GM18873 (cell line): ENCODE results near the gene BMF.
"Not testable (repeated sequence)": the region's sequence is repeated elsewhere in the genome, so short reads cannot be mapped to it uniquely, and the experiment has no call there.

Source experiments
- ATAC-seq: cut with Tn5 transposase; IDR thresholded peaks from one replicate; pipeline ENCODE4 v1.9.1; 2021; ENCODE audit warnings: mild to moderate bottlenecking, moderate library complexity, moderate number of reproducible peaks; ENCODE audit not compliant: unreplicated experiment, low FRiP score

Gene BMF, protein sequence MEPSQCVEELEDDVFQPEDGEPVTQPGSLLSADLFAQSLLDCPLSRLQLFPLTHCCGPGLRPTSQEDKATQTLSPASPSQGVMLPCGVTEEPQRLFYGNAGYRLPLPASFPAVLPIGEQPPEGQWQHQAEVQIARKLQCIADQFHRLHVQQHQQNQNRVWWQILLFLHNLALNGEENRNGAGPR

DNA sequence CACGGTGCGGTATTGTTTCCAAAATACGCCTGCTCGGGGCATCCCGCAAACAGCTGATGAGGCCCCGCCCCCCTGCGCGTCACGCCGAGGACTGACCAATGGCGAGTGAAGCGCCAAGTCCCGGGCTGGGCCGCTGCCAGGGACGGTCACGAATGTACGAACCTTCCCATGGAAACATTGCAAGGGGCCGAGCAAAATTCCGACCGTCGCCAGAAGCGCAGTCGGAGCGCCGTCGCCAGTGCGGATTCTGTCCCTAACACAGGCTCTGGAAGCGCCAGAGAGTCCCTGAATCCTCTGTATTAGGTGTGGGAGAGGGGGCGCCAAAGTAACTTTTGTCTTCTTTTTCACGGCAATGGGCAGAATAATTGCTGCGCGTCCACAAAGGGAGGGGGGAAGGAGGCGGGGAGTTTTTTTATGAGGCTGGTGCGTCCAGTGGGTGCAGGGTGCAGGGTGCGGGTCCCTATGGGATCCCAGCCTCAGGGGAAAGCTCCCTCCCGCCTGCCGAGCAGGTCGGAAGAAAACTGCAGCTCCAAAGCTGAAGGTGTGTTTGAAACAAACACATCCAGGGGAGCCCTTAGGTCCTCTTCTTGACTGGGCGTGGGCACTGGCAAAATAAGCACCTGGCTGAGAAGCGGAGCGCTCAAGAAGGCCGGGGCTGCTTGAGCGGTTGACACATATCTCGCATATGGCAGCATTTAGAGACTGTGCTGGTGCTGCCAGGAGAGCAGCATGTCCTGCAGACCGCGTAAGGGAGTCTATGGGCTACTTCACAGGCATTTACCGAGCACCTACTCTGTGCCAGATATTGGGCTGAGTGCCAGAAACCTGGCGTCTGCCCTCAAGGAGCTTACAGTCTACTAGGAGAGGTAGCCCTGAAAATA is at the start of gene BMF:
BMF (minus strand) TSS at position 25 of the 881 bp plus-strand sequence. CDS start 2,793 bp downstream, outside the sequence.
- peak; percentile 51 for ATAC-seq

DNA sequence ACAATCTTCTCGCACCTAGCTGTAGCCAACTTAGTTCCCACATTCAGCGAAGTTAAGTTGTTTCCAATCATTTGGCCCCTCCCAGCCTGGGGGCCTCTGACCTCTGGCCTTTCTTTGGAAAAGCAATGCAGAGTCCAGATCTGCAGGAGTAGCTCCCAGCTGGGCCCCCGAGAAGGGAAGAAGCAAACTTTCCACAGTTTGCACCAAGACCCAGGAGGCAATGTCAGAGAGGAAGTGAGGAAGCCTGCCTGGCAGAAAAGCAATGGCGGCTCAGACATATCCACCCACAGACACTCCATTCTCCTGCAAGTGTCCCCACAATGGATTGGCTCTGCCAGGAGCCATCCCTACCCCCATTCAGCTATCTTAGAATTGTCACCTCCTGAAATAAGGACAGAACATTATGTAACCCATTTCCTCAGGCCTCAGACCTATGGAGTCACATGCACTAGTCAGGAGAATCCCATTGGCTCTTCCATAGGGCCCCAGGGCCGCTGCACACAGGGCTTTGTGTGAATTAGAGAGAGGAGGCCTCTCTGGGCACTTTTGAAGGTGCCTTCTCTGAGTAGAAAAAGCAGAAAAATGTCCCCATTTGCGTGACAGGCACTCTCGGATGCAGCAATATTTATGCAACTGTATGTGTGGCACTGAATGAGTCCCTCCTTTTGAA is 49.2 kb upstream of the BMF start:
- ATAC-seq: no peak

- no peak for ATAC-seq
These were observed 46.7 kb upstream of the BMF start for GRCh38 chr15:40155270-40155910.

- not testable (repeated sequence) for ATAC-seq
These were observed 46.1 kb upstream of the BMF start for GRCh38 chr15:40154821-40155220.

GRCh38 chr15:40151991-40152390 is 43.3 kb upstream of the BMF start:
- no peak for ATAC-seq

DNA sequence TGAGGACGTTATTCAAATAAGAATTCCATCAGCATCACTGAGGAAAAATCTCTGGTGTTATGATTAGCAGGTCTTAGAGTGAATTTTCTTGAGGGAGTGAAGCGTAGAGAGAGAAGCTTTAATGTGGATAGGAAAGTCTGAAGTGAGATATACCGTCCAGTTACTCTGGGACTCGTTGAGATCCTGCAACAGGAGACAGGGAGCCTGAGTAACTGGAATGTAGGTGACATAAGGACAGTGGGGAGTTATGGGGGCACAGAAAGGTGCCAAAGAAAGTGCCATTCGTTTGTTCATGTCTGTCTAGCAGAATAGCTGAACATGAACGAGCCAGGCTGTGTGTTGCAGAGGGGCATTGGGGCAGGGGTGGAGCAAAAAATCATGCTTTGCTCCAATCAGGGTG is 42.8 kb upstream of the BMF start:
- no peak for ATAC-seq

DNA sequence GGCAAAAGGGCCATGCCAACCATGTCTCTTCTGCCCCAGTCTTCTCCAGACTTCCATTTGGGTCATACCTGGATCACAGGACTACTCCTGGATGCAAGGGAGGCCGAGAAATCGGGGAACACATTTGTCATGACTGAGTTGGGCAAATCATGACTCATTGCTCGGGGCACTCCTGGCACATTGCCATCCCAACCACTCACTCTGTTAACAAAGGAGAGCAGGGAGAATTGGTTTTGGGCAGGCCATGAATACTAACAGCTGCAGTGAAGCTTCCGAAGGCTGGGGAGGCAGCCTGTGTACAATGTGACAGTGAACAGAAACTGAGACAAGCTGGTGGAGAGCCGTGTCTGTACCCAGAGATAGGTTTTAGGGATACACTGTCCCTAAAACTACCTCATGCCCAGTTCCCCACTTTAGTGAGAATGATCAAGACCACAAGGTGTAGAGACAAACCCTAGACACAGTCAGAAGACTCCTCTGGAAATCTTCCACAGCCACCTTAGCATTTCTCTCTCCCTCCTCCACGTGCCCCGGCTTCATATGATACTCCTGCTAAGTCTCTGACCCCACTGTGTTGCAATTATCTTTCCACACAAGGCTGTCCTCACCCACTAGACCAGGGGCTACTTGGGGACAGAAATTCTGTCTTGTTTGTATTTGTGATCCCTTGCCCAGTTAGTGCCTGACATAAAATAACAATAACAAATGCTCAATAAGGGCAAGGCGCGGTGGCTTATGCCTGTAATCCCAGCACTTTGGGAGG is 41.7 kb upstream of the BMF start:
- ATAC-seq: no peak

- no peak for ATAC-seq
These were observed 40.7 kb upstream of the BMF start for GRCh38 chr15:40149339-40149738.

GRCh38 chr15:40146037-40146436 is 37.4 kb upstream of the BMF start:
- ATAC-seq: no peak

DNA sequence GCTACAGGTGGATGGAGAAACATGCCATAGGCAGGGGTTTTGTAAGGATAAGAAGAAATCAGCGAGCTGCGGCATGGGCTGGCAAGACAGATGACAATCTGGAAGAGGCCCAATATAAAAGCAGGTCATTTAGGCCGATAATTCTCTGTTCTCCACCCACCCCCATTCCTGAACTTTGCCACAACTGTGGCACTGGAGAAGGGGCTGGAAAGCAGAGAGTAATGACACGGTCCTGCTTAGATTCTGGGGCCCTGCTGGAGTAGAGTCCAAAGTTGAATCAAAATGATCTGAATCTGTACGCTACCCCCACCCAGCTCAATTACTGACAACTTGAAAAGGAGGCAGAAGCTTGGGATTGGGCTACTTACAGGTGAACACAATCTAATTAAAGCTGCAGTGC is 33.7 kb upstream of the BMF start:
- ATAC-seq: no peak

GRCh38 chr15:40138201-40138570 is 29.5 kb upstream of the BMF start:
- not testable (repeated sequence) for ATAC-seq

- ATAC-seq: no peak
These were observed 28.9 kb upstream of the BMF start for GRCh38 chr15:40137303-40138200.

DNA sequence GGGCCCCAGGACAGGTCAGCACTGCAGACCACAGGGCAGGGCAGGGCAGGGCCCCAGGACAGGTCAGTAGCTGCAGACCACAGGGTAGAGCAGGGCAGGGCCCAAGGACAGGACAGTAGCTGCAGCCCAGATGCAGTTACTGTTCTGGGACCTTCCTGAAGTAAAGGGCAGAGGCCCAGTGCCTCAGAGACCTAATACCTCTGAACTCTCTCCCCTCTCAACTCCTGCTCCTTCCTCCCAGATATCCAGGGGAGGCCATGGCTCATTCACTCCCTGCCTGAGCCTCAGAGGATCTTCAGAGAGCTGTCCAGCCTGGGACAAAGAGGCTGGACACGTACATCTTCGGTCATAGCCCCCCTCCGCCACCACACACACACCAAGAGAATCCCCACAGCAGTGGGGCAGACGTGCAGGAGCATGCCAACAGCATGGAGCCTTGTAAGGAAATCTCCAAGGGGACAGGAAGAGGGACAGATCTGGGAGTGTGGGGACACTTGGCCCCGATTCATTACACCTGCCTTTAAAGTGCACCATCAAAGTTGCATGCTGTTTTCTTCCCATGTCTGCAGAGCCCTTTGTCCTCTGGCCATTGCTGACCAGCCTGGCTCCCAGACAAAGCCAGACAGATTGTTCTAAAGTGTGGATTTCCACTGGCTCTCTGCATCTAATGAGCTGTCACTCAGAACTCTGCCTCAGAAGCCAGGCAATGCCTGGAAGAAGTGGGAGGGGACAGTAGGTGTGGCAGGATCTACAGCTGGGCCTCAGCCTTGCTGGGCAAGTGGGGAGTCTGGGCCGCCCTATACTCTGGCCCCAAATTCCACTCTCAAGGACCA is 28.0 kb upstream of the BMF start:
- no peak for ATAC-seq

DNA sequence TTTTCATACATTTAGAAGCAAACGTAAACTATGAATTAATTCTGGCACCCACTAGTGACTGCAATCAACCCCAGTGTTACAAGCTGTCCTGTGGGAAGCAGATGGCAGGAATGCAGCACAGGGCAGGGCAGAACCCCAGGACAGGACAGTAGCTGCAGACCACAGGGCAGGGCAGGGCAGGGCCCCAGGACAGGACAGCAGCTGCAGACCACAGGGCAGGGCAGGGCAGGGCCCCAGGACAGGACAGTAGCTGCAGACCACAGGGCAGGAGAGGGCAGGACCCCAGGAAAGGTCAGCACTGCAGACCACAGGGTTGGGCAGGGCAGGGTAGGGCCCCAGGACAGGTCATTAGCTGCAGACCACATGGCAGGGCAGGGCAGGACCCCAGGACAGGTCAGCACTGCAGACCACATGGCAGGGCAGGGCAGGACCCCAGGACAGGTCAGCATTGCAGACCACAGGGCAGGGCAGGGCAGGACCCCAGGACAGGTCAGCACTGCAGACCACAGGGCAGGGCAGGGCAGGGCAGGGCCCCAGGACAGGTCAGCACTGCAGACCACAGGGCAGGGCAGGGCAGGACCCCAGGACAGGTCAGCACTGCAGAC is 27.3 kb upstream of the BMF start:
- not testable (repeated sequence) for ATAC-seq

- no peak for ATAC-seq
These were observed 26.2 kb upstream of the BMF start for GRCh38 chr15:40134885-40135284.

- ATAC-seq: no peak
These were observed 24.9 kb upstream of the BMF start for GRCh38 chr15:40133544-40133943.

DNA sequence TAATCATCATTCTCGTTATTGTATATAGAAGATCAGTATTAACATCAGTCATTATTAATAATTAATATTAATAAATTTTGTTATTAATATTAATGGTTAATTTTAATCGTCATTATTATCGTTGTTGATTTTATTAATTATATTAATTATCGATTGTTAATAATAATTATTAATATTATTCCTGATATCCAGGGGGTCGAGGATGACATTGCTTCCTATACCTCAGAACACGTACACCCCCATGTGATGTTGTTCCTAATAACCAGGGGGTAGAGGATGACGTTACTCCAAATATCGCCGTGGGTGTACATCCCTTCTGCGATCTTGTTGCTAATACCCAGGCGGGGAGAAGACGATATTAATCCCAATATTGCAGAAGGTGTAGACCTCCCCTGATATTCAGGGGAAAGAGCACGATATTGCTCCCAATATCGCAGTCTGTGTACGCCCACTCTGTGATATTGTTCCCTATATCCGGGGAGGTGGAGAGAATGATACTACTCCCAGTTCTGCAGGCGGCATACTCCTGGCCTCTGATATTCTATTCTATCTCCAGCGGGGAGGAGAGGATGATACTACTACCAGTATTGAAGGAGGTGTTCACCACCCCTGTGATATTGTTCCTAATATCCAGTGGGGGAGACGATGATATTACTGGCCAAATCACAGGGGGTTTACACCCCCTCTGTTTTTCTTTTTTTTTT is 22.3 kb upstream of the BMF start:
- no peak for ATAC-seq
